UCSD-AML1 (cell line): Measurements from ENCODE around the gene IDI1.

Experiments
- DNase-seq: peaks from one replicate; lab custom pipeline; 2025; ENCODE audit not compliant: unreplicated experiment; lab: John Stamatoyannopoulos, UW

IDI1 gene

GRCh38 chr10:996031-996430 is 52.9 kb downstream of the IDI1 start:
- DNase-seq = no peak

GRCh38 chr10:995559-995926 is 53.4 kb downstream of the IDI1 start:
- no peak for DNase-seq

GRCh38 chr10:994836-995558 is 53.9 kb downstream of the IDI1 start:
- DNase-seq = no peak

- no peak for DNase-seq
Observed at GRCh38 chr10:992871-993270, 56.0 kb downstream of the IDI1 start.

GRCh38 chr10:992467-992866 is 56.5 kb downstream of the IDI1 start:
- no peak for DNase-seq

GRCh38 chr10:990808-991207 is 58.1 kb downstream of the IDI1 start:
- DNase-seq = no peak
